HL-60/S4 (cell line): ENCODE results near the gene SPR.
"Not testable (repeated sequence)": the region's sequence is repeated elsewhere in the genome, so short reads cannot be mapped to it uniquely, and the experiment has no call there.

Source experiments
- in situ Hi-C: fragments of 300-500 bp; cut with MboI; formaldehyde crosslinking; loops from 2 replicates; pipeline ENCODE4 v1.14.3; 2022; ENCODE audit warnings: low sequenced_read_pairs

Gene SPR

DNA sequence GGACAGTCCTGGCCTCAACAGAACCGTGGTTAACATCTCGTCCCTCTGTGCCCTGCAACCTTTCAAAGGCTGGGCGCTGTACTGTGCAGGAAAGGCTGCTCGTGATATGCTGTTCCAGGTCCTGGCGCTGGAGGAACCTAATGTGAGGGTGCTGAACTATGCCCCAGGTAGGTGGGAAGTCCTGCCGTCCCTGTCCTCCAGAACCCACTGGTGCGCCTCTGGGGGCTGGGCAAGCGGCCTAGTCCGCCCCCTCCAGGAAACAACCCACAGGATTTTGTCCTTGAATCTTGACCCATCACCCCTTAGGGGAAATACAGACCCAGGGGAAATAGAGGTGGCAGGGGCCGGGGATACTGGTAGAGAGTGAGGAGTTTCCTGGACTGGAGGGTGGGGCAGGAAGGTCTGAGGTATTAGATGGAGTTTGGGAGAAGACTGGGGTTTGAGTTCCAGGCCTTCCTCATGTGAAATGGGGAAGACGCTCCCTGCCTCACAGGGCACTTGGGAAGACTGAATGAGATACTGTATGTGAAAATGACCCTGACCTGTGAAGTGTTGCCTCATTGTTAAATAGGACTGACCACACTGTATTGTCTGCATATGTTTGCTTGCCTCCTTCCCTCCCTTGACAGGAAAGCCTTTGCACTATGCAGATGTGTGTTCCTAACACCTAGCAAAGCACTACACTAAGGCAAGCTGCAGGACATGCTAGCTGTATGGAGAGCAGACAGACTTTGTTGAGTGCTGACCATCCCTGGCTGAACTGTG is 1.4 kb downstream of the SPR start:
- in situ Hi-C loops, result loop anchor here (25.0 kb wide), 1 partner anchor 274 kb away; no protein-coding TSS in a partner anchor

DNA sequence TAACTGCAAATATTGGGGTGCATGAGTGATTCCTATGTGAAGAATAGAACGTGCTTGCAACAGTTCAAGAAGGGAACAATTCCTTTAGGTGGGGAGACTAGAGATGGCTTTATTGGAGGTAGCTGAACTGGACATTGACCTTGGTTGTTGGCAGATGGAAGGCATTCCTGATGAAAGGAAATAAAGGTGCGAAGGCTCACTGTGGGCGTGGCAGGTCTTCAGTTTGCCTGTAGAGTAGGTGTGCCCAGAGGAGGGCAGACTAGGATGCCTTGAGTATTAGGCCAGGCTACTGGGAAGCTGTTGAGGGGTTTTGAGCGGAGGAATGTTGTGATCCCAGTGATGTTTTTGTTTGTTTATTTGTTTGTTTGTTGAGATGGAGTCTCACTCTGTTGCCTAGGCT is 2.8 kb downstream of the SPR start:
- in situ Hi-C loops, result loop anchor here (25.0 kb wide), 1 partner anchor 272 kb away; no protein-coding TSS in a partner anchor

DNA sequence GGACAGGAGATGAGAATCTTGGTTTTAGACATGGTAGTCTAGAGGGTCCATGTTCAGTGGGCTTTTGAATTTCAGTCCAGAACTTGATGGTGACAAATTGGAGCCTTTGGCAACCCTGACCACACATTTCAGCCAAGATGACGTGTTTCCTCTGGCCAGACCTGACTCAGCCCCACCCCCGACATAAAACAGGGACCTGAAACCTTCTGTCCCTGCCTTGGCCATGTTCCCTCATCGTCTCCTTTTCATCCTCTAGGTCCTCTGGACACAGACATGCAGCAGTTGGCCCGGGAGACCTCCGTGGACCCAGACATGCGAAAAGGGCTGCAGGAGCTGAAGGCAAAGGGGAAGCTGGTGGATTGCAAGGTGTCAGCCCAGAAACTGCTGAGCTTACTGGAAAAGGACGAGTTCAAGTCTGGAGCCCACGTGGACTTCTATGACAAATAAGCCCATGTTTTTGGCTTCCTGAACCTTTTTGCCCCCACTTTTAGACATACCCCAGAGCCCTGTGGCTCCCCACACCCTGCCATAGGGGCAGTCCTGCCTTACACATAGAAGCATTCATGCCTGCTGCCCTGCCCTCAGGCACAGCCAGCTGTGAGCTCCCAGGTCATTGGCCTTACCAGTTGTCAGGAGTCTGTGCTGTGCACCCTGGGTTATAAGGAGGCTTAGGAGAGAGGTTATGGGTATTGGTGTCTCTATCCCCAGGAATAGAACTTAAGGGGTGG is 4.0 kb downstream of the SPR start:
- in situ Hi-C loops, result loop anchor here (25.0 kb wide), 1 partner anchor 271 kb away; no protein-coding TSS in a partner anchor

DNA sequence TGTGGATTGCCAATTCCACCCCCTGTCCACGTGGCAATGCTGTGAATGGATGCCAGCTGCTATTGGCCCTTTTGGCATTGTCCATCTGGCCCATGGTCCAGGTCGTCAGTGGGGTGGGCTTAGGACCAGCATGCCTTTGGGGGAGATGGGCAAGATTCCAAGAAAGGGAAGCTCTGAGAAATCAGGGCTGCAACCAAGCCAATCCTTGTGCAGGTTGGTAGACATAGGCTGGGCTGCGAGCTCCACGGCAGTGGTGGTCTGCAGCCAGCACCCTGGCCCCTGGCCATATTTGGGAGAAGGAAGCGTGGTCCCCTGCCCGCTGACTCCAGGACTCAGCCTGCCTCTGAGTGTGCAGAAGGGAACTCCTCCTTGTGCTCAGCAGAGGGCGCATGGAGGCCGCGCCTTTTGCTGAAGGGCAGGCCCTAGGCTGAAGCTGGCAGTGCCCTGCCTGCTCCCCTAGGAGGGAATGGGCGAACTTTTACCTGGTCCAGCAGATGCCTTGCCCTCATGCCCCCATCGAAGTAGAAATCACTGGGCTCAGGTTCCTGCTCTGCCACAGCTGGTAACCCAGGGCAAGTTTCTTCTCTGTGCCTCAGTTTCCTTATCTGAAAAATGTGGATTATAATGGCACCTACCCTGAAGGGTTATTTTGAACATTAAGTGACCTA is 5.4 kb downstream of the SPR start:
- in situ Hi-C loops, result loop anchor here (25.0 kb wide), 1 partner anchor 270 kb away; no protein-coding TSS in a partner anchor

DNA sequence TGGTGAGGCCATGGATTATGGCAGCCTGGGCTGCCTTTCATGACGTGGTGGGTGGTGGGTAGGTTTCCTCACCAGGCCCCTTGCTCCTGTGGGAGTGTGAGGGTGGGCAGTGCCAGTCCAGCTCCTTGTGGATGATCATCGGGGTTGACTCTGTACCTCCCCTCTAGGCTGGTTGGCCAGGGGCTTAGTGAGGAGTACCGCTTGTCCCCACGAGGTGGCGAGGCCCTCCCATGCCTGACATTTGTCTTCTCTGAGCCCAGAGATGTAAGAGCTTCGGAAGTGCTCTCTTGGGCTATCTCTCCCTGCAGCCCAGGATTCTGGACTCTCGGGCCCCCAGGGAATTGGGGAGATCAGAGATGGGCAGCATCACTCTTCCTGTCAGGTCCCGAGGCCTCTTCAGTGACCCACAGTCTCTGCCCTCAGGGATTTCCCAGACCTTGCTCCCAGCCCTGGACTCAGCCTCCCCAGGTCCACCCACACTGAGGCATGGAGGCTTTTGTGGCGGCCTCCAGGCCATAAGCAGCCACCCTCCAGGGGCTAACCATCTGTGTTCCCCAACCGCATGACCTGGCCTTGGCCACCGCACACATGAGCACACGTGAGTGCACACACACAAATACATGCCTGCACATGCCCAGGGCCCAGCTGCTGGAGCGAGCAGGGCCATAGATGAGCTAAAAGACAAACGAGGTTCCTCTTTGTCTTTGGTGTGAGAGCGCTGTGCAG is 6.5 kb downstream of the SPR start:
- in situ Hi-C loops, result loop anchor here (25.0 kb wide), 1 partner anchor 269 kb away; no protein-coding TSS in a partner anchor

DNA sequence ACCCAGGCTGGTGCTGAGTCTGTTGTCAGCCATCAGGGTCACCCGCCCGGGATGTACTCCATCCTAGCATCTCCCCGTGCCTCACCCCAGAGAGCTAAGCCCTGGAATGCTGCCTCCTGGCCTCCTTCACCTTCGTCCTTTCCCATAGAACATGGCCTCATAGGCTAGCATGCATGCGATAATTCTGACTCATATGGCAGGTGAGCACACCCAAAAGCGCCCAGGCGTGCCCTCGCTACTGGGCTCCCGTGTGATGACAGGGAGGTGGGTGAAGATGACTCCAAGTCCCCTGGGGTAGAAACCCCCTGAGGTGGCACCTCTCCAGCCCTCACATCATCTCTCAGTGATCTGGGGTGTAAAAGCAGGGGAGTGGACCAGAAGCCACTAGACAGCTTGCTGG is 7.3 kb downstream of the SPR start:
- in situ Hi-C loops, result loop anchor here (25.0 kb wide), 1 partner anchor 268 kb away; no protein-coding TSS in a partner anchor

DNA sequence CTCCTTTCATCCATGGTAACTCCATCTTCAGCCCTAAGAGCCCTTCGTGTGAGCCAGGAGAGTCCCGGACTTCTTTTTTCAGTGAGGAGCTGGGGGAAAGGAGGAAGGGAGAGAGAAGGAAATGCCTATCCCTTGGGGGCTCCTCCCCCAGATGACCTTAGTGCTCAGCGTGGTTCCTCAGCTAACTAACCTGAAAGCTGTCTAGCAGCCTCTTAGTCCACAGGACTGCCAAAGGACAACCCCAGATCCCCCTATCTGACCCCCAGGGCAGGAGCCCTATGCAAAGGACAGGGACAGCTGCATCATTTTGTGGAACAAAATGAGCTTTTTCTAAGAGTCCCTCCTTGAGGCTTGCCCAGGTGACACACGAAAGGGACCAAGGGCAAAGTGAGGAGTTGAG is 7.9 kb downstream of the SPR start:
- in situ Hi-C loops, result loop anchor here (25.0 kb wide), 1 partner anchor 267 kb away; no protein-coding TSS in a partner anchor

DNA sequence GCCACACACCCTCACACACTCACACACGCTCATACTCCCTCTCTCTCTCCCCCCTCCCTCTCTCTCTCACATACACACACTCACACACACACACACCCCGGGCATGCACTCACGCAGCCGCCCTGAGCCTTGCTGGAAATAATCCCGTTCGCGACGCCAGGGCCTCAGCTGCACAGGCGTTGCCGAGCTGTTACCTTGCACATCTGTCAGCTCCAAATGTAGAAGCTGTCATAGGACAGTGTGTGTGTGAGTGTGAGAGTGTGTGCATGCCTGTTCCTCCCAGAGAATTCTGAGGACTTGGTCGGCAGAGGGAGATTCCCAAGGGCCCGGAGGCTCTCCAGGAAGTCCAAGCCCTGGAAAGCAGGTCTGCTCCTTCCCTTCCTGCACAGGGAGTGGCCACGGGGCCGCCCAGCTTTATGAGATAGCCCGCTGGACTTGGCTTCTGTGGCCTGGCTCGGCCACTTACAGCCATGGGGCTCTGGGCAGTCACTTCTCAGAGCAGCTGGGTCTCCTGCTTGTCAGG is 8.6 kb downstream of the SPR start:
- in situ Hi-C loops, result loop anchor here (25.0 kb wide), 1 partner anchor 266 kb away; no protein-coding TSS in a partner anchor

DNA sequence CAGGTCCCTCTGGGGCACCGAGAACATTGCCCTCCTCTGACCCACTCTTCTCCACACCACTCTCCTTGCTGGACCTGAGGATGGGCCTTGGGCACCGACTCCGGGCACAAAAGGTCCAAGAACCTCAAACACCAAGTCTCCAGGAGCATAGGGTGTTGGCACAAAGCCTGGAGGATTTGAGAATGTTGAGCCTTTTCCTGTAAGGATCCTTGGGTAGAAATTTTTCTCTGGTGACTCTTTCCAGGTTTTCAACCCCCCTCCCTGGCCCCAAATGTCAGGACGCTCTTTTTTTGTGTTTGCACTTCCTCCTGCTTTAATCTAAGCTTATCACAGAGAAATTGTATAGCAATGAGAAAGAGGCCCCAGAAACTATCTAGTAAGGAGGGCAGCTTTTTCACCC is 9.2 kb downstream of the SPR start:
- in situ Hi-C loops, result loop anchor here (25.0 kb wide), 1 partner anchor 266 kb away; no protein-coding TSS in a partner anchor

DNA sequence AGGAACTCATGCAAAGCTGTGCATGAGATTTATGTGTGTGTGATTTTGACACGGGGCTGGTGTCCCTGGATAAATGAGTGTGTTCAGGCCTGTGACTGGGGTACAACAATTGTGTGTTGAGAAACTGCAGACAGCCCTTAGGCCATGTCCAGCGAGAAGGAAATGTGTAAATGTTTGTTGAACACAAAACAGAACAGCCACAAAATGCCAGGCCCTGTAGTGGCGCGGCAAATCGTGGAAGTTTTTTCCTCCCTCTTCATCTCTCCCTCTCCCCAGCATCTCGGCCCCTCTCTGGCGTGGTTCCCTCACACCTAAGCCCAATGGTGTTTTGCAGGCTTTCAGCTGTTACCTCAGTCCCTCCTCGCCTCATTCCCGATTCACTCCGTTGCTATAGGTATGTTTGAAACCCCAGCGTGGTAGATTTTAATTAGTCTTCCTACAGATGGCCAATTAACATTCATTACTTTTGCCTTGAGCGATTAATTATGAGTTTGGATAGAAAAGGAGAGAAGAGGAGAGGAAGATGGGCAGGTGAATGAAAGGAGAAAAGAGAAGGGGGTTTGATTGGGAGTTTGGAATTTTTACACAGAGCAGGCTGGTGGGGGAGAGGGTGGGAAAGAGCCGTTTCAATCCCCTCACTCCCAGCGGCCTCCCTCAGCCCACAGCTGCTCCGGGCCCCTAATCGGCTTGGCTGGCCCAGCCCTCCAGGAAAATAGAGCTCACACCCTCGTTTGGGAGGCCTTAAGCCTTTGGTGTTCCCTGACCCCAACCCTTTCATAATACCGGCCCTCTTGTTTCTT is 10.8 kb downstream of the SPR start:
- in situ Hi-C loops, result loop anchor here (25.0 kb wide), 1 partner anchor 264 kb away; no protein-coding TSS in a partner anchor

DNA sequence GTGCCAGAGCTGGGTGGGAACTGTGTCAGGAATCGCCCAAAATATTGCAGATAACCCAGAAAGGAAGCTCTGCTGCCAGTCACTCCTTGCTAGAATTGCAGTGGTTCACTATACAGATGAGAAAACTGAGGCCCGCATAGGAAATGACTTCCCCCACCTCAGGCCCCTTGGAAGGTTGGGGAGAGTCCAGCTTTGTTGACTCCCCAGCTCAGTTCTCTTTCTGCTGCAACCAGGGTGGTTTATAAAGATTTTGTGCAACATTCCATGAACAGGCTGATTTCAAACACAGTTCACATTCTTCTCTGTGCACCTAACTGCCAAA is 11.3 kb downstream of the SPR start:
- in situ Hi-C loops, result loop anchor here (25.0 kb wide), 1 partner anchor 264 kb away; no protein-coding TSS in a partner anchor

DNA sequence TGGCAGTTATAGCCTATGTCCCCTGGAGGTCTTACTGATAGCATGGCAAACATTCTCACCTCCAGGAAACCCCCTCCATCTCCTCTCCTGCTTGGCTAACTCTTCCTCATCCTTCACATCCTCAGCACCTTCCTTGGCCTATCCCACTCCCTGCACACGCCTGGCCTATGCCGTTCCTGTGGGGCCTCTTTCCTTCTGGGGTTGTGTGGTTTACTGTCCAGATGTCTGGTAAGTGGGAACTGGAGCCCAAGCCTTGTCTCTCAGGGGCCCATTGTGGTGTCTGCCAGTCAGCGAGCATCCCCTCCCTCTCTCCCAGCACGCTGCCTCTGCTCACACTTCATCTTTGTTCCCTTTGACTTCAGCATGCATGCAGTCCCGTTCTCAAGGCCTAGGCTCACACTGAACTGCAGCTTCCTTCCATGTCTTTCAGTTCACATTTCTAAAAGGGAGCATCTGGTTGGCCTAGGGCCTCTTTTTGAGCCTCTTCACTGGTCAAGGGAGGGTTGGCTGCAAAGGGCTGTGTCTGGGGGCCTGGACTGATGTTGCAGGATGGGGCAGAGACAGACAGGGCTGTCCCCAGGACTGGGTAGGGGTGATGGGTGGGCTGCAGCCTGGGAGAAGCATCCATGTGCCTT is 13.1 kb downstream of the SPR start:
- in situ Hi-C loops, result no loop called here

DNA sequence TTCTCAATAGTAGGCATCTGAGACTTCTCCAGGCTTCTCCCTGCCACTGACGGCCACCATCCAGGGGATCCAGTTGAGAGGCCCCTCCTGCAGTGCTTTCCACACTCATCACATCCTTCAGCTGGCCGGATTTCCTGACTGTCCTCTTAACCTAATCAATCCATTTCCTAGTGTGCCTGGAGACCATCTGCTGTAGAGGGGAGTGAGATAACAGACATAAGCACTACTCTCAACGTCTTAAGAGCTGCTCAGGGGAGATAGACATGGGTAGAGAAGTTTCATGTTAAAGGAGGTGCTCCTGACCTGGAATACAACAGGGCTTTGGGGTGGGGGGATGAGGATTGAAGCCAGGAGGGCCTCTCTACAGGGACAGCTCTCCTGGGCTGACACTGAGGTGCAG is 14.2 kb downstream of the SPR start:
- in situ Hi-C loops, result no loop called here

DNA sequence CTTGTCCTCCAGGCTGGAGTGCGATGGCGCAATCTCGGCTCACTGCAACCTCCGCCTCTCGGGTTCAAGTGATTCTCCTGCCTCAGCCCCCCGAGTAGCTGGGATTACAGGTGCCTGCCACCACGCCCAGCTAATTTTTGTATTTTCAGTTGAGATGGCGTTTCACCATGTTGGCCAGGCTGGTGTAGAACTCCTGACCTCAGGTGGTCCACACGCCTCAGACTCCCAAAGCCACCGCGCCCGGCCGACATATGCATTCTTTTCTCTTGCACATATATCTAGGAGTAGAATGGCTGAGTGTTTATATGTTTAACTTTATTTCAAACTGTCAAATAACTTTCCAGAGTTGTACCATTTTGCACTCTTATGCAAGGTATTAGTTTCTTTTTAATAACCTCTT is 20.2 kb downstream of the SPR start:
- in situ Hi-C loops, result not testable (repeated sequence)

DNA sequence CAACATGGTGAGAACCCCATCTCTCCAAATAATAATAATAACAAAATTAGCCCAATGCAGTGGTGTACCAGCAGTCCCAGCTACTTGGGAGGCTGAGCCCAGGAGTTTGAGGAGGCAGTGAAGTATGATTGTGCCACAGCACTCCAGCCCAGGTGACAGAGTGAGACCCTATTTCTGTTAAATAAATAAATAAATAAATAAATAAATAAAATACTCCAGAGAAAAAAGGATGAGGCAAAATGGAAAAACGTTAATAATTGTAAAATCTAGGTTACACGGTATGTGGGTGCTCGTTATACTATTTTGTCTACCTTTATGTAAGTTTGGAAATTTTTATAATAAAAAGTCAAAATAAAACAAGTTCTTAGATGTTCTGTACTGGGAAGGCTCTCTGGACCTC is 21.5 kb downstream of the SPR start:
- in situ Hi-C loops, result no loop called here

DNA sequence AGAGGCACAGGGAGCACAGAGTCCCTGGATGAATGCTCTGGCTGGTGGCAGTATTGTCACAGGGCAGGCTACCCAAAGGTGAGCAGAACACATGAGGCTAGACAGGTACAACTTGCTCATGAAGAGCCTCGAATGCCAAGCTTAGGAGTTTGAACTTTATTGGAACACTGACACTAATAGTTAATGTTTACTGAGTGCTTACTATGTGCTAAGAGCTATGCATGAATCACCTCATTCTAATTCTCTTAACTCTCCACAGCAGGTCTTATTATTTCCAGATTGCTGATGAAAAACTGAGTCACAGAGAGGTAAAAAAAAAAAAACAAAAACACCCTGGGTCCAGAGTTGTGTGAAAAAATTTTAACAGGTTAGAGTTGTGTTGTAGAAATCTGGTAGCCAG is 24.0 kb downstream of the SPR start:
- in situ Hi-C loops, result no loop called here

DNA sequence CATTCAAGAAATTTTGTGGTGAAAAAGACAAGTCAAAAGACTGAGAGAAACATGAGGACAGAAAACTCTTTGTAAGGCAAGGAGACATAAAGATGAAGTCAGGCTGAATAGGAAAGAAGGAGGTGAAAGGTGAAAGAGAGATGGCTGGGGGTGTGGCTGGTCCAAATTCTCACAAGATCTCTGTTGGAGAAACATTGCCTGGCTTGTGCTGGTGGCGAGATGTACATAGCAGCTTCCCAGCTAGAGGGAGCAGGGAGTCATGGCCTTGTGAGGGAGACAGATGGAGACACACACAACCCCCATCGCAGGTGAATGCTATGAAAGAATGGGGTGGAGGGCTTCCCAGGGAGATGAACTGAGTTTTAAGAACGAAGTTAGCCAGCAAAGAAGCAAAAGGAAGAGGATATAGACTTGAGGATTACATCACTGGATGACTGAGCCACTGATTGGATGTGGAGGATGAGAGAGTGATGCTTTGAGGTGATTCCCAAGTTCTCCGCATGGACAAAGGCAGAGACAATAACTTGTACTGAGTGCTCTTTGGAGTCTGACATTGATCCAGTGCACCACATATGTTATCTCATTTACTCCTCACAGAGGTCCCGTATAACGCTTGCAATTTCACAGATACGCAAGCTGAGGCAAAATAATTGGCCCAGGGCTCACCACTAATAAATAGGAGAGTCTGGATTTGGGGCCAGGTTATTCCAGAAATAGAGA is 26.4 kb downstream of the SPR start:
- in situ Hi-C loops, result no loop called here

DNA sequence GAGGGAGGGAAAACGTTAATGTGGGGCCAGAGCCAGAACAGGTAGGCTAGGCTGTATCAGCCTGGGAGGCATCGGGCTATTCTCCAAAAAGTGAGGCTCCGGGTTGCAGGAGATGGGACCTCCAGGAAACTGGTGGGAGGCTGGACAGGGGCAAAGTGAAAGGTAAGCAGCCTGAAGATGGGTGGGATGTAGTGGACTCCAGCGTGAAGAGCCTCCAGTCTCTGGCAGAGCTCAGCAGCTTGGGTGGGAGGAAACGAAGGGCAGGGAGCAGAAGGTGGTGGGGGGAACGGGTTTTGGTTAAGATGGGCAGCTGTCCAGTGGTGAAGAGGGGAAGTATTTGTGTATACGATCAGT is 27.0 kb downstream of the SPR start:
- in situ Hi-C loops, result no loop called here
